HG02623 (cell line): Measurements from ENCODE around the gene RAD51AP1.
A peak's percentile ranks its signal among the peaks of the same experiment; 100 is the strongest.

Experiments
- ATAC-seq: cut with Tn5 transposase; IDR thresholded peaks from one replicate; pipeline ENCODE4 v1.9.1; 2021; ENCODE audit warnings: moderate library complexity; ENCODE audit not compliant: unreplicated experiment

The RAD51AP1 gene

DNA sequence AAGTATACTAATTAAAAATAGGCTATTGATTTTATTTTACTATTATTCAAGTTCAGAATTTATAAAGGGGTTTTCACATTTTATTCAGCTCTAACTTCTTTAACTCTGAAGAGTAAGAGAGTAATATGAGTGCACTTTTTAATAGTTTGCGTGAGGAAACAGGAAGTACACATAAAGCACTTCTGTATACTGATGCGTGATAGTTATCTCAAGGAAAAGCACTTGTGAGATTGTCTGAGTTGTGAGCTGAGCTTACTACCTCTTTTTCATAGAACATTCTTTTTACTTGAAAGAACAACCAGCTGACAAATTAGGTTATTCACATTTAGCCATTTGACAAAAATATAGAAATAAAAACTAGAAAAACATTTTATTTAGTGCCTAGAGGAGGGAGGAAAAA lies 1.9 kb downstream of the RAD51AP1 start:
- no peak for ATAC-seq

DNA sequence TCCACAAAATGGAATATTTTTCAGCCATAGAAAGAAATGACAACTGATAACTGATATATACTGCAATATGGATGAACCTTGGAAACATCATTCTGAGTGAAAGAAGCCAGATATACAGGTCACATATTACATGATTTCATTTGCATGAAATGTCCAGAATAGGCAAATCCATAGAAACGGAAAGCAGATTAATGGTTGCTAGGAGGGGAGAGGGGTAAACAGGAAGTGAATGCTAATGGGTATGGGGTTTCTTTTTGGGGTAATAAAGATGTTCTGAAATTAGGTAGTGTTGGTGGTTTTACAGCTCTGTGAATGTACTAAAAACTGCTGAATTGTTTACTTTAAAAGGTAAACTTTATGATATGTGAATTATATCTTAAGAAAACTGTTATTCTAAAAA lies 6.5 kb downstream of the RAD51AP1 start:
- no peak for ATAC-seq

- ATAC-seq, result no peak
Measured at GRCh38 chr12:4552191-4552590, 13.5 kb downstream of the RAD51AP1 start.

DNA sequence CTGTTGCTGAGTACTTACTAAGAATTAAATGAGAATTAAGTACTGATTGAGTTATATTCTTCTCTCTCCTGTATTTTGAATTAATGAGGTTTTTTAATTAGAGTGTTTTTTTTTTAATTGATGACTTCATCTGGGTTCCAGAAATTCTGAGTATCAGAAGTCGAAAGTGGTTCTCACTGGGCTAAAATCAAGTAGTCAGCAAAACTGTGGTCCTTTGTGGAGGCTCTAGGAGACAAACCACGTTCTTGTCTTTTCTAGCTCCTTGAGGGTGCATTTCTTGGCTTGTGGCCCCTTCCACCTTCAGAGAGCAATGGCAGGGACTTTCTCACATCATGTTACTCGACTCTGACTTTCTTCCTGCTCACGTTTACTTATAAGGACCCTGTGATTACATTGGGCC lies 15.3 kb downstream of the RAD51AP1 start:
- no peak for ATAC-seq

- ATAC-seq, result no peak
Measured at GRCh38 chr12:4555804-4556203, 17.1 kb downstream of the RAD51AP1 start.

GRCh38 chr12:4556735-4557530 lies 18.2 kb downstream of the RAD51AP1 start:
- no peak for ATAC-seq

- no peak for ATAC-seq
Measured at GRCh38 chr12:4557586-4557985, 18.9 kb downstream of the RAD51AP1 start.

DNA sequence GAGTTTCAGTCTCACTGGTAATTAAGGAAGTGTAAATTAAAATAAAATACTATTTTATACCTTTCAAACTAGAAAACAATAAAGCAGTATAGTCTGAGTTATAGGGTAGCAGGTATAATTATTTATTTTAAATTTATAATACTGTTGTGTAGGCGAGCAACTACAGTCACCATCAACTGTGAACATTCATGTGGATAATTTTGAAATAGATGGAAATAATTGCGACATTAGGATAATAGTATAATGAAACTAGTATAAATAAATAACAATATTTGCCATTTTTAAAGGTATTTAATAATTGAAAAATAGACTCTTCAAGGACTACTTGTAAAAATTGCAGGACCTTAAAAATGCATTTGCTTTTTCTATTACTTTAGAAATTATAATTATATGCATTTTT lies 19.5 kb downstream of the RAD51AP1 start:
- no peak for ATAC-seq

GRCh38 chr12:4562034-4562657 lies 23.5 kb downstream of the RAD51AP1 start, which contains the start of gene DYRK4:
Gene DYRK4, plus strand, starts transcription at chr12:4562208. Its CDS starts 38 bp downstream, at chr12:4562246.
- no peak for ATAC-seq

DNA sequence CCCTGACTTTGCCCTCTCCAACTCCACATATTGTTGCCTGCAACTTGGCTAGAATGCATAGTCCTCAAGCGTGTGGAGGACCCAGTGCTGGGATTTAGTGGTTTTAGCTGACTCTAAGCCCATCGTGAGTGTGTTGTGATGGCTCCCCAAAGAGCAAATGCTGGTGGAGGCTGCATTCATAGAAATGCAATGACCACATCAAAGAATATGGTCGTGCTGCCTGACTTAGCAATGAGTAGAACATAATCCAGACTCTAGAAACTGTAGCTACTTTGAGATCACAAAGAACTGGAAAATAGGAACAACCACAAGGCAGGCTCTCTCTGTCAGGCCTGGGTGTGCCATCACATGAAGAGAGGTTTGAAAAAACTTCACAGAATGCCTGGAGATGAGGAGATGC lies 24.6 kb downstream of the RAD51AP1 start:
- ATAC-seq, result no peak

- peak; percentile 39 for ATAC-seq
Measured at GRCh38 chr12:4564818-4565217, 26.1 kb downstream of the RAD51AP1 start.

DNA sequence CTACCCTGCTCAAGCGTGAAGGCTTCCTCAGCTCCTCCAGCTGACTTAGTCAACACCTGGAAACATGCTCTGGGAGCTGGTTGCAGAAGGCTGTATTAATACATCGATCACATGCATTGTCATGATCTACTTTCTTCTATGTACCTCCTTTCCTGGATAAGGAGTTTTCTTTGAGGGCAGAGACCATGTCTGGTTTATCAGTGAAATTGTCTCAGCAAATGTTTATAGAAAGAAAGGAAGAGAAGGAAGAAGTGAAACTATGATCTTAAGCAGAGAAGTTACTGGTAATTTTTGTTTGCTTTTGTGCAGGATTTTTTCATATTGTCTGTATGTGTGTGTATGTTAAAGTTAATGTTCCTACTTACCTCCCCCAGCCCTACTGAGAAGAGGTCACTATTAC lies 27.8 kb downstream of the RAD51AP1 start:
- no peak for ATAC-seq

DNA sequence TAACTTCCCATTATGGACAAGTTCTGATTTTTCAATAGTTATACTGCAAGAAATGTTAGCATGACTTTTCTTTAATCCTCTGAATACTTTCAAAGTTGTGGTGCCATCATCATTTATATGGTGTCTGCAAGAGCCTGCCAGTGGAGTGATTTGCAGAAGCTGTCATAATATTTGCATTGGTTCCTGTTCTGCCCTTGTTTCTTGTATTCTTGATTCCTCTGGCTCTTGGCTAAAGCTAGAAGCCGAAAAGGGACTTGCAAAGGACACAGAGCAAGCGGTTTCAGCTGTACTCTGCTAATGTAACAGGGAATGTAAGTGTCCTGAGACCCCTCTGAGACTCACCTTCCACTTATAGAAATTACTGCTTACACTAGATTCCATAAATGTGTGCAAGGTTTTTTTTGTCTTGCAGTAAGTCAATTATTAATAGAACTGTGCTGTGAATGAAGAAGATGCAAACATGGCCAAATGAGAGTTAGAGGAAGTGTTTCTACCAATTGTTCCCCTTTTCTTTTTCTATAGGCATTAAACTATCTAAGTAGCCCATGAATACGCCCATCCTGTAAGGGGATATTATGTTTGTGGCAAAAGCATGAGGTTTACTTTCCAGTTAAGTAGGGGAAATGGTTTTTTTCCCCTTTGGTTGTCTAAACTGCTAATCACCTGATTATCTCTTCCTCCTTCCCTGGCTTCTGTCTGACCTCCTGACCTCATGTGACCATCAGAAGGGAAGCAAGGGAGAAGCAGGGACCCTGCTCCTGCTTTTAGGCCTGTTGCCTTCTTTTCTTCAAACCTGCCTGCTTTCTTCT lies 28.6 kb downstream of the RAD51AP1 start:
- ATAC-seq, result no peak

DNA sequence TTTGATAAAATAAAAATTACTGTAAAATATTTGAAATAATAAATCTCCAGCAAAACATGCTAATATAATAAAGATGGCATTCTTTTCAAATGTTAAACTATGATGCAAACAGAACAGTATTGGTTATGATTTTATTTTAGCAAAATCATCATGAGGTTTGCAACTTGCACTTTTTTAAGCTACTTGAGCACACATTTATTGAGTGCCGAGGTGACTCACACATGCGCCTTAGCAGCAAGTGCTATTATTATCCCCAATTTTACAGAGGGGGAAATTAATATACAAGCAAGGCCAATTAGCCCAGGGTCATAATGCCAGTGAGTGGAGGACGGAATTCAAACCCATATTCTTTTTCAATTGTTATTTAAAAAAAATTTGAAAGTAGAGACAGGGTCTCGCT lies 30.6 kb downstream of the RAD51AP1 start:
- ATAC-seq, result no peak

GRCh38 chr12:4572680-4573079 lies 34.0 kb downstream of the RAD51AP1 start:
- ATAC-seq, result no peak

DNA sequence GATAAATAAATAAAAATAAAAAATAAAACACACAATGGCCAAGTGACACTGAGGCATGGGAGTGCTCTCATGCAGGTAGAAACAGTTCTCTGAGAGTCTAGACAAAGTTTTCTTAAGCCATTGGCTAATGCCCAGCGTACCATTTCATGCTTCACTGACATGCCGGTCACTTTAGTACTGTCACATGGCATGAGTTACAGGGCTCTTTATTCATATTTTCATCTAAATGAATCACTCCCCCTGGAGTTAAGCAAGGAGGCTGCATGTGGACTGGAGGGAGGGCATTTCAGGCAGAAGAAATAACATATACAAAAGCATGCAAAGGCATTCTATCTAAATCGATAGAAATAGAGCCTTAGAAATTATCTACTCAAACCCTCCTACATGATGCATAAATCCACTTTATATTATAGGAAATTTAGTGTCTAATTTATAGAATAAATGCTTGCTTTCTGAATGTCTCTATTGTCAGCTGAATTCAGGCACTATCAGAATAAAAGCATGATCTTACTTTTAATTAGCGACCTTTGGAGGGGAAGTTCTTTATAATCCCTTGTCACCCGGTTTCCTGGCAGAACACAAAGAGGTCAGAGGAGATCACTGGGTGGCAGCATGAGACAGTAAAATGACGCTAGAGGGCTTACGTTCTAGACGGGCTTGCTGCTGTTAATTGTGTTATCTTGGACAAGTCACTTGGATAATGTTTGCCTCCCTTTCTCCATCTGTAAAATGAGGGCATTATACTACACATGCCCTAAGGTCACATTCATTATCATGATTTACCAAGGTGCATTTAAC lies 40.8 kb downstream of the RAD51AP1 start:
- no peak for ATAC-seq

DNA sequence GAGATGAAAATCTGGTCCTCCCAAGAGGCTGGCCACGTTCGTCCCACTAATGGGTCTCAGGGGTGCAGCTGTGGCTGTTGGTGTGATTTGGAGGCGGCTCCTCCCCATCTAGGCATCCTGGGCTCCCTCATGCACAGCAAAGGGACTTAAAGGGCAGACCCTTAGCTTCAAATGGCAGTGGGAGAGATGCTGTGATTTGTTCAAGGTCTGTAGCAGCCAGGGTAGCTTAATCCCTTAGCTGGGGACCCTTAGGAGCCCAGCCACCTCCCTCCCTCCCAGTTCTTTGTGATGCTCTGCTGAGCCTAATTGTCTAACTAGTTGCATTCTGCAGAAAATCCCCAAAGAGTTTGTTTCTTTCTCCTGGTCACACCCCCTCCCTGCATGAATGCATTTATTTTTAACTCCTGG lies 41.6 kb downstream of the RAD51AP1 start:
- ATAC-seq, result no peak

- ATAC-seq, result no peak
Measured at GRCh38 chr12:4584281-4584680, 45.6 kb downstream of the RAD51AP1 start.

- ATAC-seq, result no peak
Measured at GRCh38 chr12:4584896-4585295, 46.2 kb downstream of the RAD51AP1 start.

- ATAC-seq, result no peak
Measured at GRCh38 chr12:4586500-4586899, 47.8 kb downstream of the RAD51AP1 start.

DNA sequence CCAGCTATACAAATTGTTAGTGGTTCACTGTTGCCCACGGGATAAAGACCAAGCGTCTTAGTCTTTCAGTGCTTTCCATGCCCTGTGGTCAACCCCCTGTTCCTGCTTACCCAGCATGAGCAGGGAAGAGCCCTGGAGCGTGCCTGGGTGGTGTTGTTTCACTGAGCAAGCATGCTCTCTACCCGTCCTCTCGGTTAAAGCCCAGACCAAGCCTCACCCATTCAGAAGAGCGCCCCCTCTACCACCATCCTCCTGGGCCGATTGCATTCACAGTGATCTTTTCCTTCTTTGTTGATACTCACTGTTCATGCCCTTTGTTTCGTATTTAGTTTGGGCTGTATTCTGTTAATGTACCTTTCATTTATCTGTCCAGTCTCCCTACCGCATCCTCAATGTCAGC lies 48.4 kb downstream of the RAD51AP1 start:
- no peak for ATAC-seq
